ENCODE results near the gene QRSL1.
A peak's percentile ranks its signal among the peaks of the same experiment; 100 is the strongest.
"Not testable (repeated sequence)": the region's sequence is repeated elsewhere in the genome, so short reads cannot be mapped to it uniquely, and the experiment has no call there.

QRSL1 gene

GRCh38 chr6:106629103-106629858 is at the start of gene QRSL1, which contains the start of gene RTN4IP1:
Gene QRSL1 (plus strand): TSS chr6:106629578. CDS start chr6:106629682, 104 bp downstream.
Gene RTN4IP1 (minus strand): TSS chr6:106629498. CDS start chr6:106629021, 477 bp downstream.
- peak; percentile 72 to 73 for DNase-seq

GRCh38 chr6:106581468-106581867 is 47.9 kb upstream of the QRSL1 start:
- no peak for DNase-seq

- DNase-seq: no peak
These were observed 42.5 kb upstream of the QRSL1 start for GRCh38 chr6:106586815-106587415.

- not testable (repeated sequence) for DNase-seq
These were observed 40.4 kb upstream of the QRSL1 start for GRCh38 chr6:106588937-106589336.

- no peak for DNase-seq
These were observed 38.1 kb upstream of the QRSL1 start for GRCh38 chr6:106591111-106591825.

- no peak for DNase-seq
These were observed 29.9 kb upstream of the QRSL1 start for GRCh38 chr6:106599440-106599839.

- no peak for DNase-seq
These were observed 29.0 kb upstream of the QRSL1 start for GRCh38 chr6:106600329-106600728.

GRCh38 chr6:106608080-106608668 is 21.2 kb upstream of the QRSL1 start:
- peak in 1 of 2 donors; percentile 16 for DNase-seq

GRCh38 chr6:106609699-106610098 is 19.7 kb upstream of the QRSL1 start:
- DNase-seq: no peak

- no peak for DNase-seq
These were observed 18.3 kb upstream of the QRSL1 start for GRCh38 chr6:106611030-106611429.

- no peak for DNase-seq
These were observed 16.5 kb upstream of the QRSL1 start for GRCh38 chr6:106612671-106613416.

GRCh38 chr6:106613590-106613989 is 15.8 kb upstream of the QRSL1 start:
- DNase-seq: no peak

GRCh38 chr6:106614166-106614565 is 15.2 kb upstream of the QRSL1 start:
- DNase-seq: no peak

- DNase-seq: no peak
These were observed 14.7 kb upstream of the QRSL1 start for GRCh38 chr6:106614592-106615257.

- no peak for DNase-seq
These were observed 12.1 kb upstream of the QRSL1 start for GRCh38 chr6:106617302-106617701.

GRCh38 chr6:106617857-106618256 is 11.5 kb upstream of the QRSL1 start:
- no peak for DNase-seq

GRCh38 chr6:106618324-106618723 is 11.1 kb upstream of the QRSL1 start:
- DNase-seq: no peak

- DNase-seq: no peak
These were observed 10.2 kb upstream of the QRSL1 start for GRCh38 chr6:106619223-106619622.

GRCh38 chr6:106620931-106621672 is 8.3 kb upstream of the QRSL1 start:
- no peak for DNase-seq

GRCh38 chr6:106622412-106622811 is 7.0 kb upstream of the QRSL1 start:
- no peak for DNase-seq

- no peak for DNase-seq
These were observed 6.3 kb upstream of the QRSL1 start for GRCh38 chr6:106623039-106623438.
